Uterus (tissue), 4 donors: Measurements from ENCODE around the gene MYZAP. TPM values are rescaled to one million over a fixed set of nuclear protein-coding genes. Genes with fewer than 3 reads are reported as not detected.

ENCODE experiments used
- DNase-seq, 2 donors: peaks; one replicate each; pipeline ENCODE4 v3.0.0-alpha.2; 2019 to 2020
- H3K27ac ChIP-seq, 2 donors: fragments of 200-600 bp; sonication (generic); 1 replicate in 1 of 2; 2 replicates in 1 of 2; pipeline ENCODE4 v1.5.1; 2016 to 2018
- H3K27me3 ChIP-seq, 2 donors: fragments of 200-600 bp; sonication (generic); one replicate each; pipeline ENCODE4 v1.5.1; 2018 to 2019; ENCODE audit warnings: control low read depth in 1 of 2
- H3K36me3 ChIP-seq, 2 donors: fragments of 200-600 bp; sonication (generic); one replicate each; pipeline ENCODE4 v1.5.1; 2019; ENCODE audit warnings: control low read depth in 1 of 2
- H3K4me1 ChIP-seq, 2 donors: fragments of 200-600 bp; sonication (generic); one replicate each; pipeline ENCODE4 v1.5.1; 2018 to 2019; ENCODE audit warnings: control low read depth in 1 of 2
- H3K4me3 ChIP-seq, 2 donors: fragments of 200-600 bp; sonication (generic); 1 replicate in 1 of 2; 2 replicates in 1 of 2; pipeline ENCODE4 v1.5.1; 2018 to 2019; ENCODE audit warnings: mild to moderate bottlenecking in 1 of 2
- H3K9me3 ChIP-seq, 2 donors: fragments of 200-600 bp; sonication (generic); one replicate each; pipeline ENCODE4 v1.5.1; 2019; ENCODE audit warnings: control low read depth in 1 of 2
- CTCF ChIP-seq, 4 experiments: fragments of 200-600 bp in 2 of 4; fragments of 450-650 bp in 2 of 4; sonication (generic) in 2 of 4; IDR thresholded peaks; one replicate each; pipeline ENCODE4 v1.5.1; 2016 to 2019; ENCODE audit warnings: antibody characterized with exemption in 4 of 4, mild to moderate bottlenecking in 2 of 4, moderate library complexity in 1 of 4
- POLR2A ChIP-seq, 2 donors: fragments of 450-650 bp; IDR thresholded peaks; one replicate each; pipeline ENCODE4 v1.6.1; 2016; ENCODE audit warnings: antibody characterized with exemption in 2 of 2, mild to moderate bottlenecking in 1 of 2, moderate library complexity in 1 of 2
- intact Hi-C: fragments of 100-400 bp; cut with DNase I; formaldehyde crosslinking; loops from one replicate; pipeline ENCODE4 v1.15.1; 2023; ENCODE audit warnings: low total_unique reads
- total RNA-seq, 4 donors: library from RNA; depleted of rRNA in 3 of 4; stranded (reverse); fragments of >200 nt in 3 of 4; gene quantifications; one replicate each; pipeline versions ENCODE4 v1.1.0 to v1.2.4, GENCODE V29; 2014 to 2023
- donor health status: DM: yes; HTN: yes; CAD: no.

The MYZAP gene
- total RNA-seq, 4 donors from 2014 or later, result 7.7 to 22.5 (median 18.2) TPM

GRCh38 chr15:57663262-57663661 lies 71.6 kb downstream of the MYZAP start:
- no peaks in the 10 kb centered on the region for H3K36me3 ChIP-seq
- no peaks in the 10 kb centered on the region for H3K9me3 ChIP-seq
- no peak overlapping the region for H3K4me3 ChIP-seq
- TF ChIP-seq CTCF (IDR thresholded peaks at IDR 0.05), result no peak
- TF ChIP-seq POLR2A (IDR thresholded peaks at IDR 0.05), result no peak
- H3K27me3 ChIP-seq, result no peaks in the 10 kb centered on the region
- H3K4me1 ChIP-seq, result no peaks in the 10 kb centered on the region
- H3K27ac ChIP-seq, result no peak overlapping the region
- intact Hi-C loops, result loop anchor here (10.0 kb wide), 2 partner anchors 202 to 402 kb away; partner anchors contain the start of gene ALDH1A2
- no peak for DNase-seq

- intact Hi-C loops, result loop anchor here (10.0 kb wide), 2 partner anchors 200 to 400 kb away; partner anchors contain the start of gene ALDH1A2
- no peaks in the 10 kb centered on the region for H3K9me3 ChIP-seq
- no peak overlapping the region for H3K27ac ChIP-seq
- TF ChIP-seq POLR2A (IDR thresholded peaks at IDR 0.05), result no peak
- TF ChIP-seq CTCF (IDR thresholded peaks at IDR 0.05), result no peak
- H3K27me3 ChIP-seq, result no peaks in the 10 kb centered on the region
- H3K4me1 ChIP-seq, result no peaks in the 10 kb centered on the region
- no peaks in the 10 kb centered on the region for H3K36me3 ChIP-seq
- H3K4me3 ChIP-seq, result no peak overlapping the region
- no peak for DNase-seq
Measured at GRCh38 chr15:57665194-57665593, 73.5 kb downstream of the MYZAP start.

- Histone ChIP-seq H3K27me3 (no peaks in the 10 kb centered on the region), H3K9me3 (no peaks in the 10 kb centered on the region), H3K27ac (no peak overlapping the region), H3K4me3 (no peak overlapping the region), H3K4me1 (no peaks in the 10 kb centered on the region), H3K36me3 (no peaks in the 10 kb centered on the region)
- TF ChIP-seq POLR2A (IDR thresholded peaks at IDR 0.05) (no peak), CTCF (IDR thresholded peaks at IDR 0.05) (no peak)
- no peak for DNase-seq
- intact Hi-C loops, result loop anchor here (10.0 kb wide), 2 partner anchors 199 to 399 kb away; partner anchors contain the start of gene ALDH1A2
Measured at GRCh38 chr15:57665939-57666338, 74.2 kb downstream of the MYZAP start.

- H3K4me3 ChIP-seq, result no peak overlapping the region
- H3K27me3 ChIP-seq, result no peaks in the 10 kb centered on the region
- peak overlapping the region; percentile 48 to 53 for H3K27ac ChIP-seq
- H3K9me3 ChIP-seq, result no peaks in the 10 kb centered on the region
- H3K4me1 ChIP-seq, result no peaks in the 10 kb centered on the region
- peak; percentile 30 to 53 for DNase-seq
- no peaks in the 10 kb centered on the region for H3K36me3 ChIP-seq
- intact Hi-C loops, result loop anchor here (10.0 kb wide), 2 partner anchors 197 to 397 kb away; partner anchors contain the start of gene ALDH1A2
- TF ChIP-seq POLR2A (IDR thresholded peaks at IDR 0.05) (no peak), CTCF (IDR thresholded peaks at IDR 0.05) (peak; percentile 60 to 80 (median 73))
Measured at GRCh38 chr15:57667171-57667849, 75.6 kb downstream of the MYZAP start.

- no peak for DNase-seq
- Histone ChIP-seq H3K36me3 (no peaks in the 10 kb centered on the region), H3K9me3 (no peaks in the 10 kb centered on the region), H3K4me3 (no peak overlapping the region), H3K4me1 (no peaks in the 10 kb centered on the region), H3K27ac (peak overlapping the region; percentile 48 to 53), H3K27me3 (no peaks in the 10 kb centered on the region)
- intact Hi-C loops, result loop anchor here (10.0 kb wide), 2 partner anchors 197 to 397 kb away; partner anchors contain the start of gene ALDH1A2
- TF ChIP-seq CTCF (IDR thresholded peaks at IDR 0.05) (no peak), POLR2A (IDR thresholded peaks at IDR 0.05) (no peak)
Measured at GRCh38 chr15:57668016-57668415, 76.3 kb downstream of the MYZAP start.
